HG02870 (cell line): ENCODE measurements around the gene CALD1.

Source experiments
- ATAC-seq: cut with Tn5 transposase; IDR thresholded peaks from one replicate; pipeline ENCODE4 v1.9.1; 2021; ENCODE audit warnings: mild to moderate bottlenecking, moderate library complexity; ENCODE audit not compliant: unreplicated experiment

CALD1 gene

GRCh38 chr7:134784251-134785049 is 5.0 kb downstream of the CALD1 start:
- ATAC-seq, result no peak

- no peak for ATAC-seq
Observed at GRCh38 chr7:134785842-134786241, 6.4 kb downstream of the CALD1 start.

- no peak for ATAC-seq
Observed at GRCh38 chr7:134787064-134787463, 7.6 kb downstream of the CALD1 start.

DNA sequence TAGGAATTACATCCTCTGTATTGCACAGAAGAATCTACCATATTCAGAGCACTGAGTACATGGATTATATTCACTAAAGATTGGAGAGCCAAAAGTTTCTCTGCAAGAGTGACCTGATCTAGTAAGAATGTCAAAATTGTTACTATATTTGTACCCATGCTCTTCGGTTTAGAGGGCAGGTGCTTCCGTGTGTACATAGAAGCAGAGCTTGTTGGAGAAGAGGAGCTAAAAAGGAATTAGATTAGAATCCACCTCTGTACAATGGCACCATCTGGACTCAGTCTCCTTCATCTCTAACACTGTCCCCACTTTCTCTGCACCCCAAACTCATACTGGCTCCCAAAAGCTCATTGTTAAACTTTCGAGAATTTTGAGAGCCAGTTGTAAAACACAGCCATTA is 8.3 kb downstream of the CALD1 start:
- no peak for ATAC-seq

GRCh38 chr7:134788191-134788590 is 8.8 kb downstream of the CALD1 start:
- no peak for ATAC-seq

DNA sequence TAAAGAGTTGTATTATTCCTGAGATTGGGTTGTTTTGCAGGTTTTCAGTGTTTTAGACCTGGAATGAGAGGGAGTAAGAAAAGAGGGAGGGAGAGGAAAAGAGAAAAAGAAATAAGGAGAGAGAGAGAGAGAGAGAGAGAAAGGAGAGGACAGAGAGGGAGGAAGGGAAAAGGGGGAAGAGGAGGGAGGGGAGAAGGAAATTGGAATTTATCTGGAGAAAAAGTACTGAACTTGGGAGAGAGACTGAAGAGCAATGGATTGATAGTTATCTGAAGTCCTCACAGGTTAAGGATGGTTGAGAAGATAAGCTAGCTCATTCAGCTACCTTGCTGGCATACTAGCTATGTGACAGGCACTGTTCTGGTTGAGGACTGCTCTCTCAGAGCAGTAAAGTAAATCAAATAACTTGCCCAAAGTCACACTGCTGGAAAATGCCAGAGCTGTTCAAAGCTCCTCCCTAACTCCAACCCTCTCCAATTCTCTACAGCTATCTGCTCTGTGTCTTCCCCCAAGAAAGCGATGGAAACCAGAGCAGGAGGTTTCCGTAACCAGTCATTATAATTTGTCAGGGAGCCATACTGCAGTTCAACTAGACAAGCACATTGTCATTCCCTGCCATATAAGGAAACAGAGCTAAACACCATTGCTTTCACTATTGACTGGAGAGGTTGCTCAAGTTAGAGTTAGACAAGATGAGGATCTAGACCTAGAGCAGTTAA is 10.7 kb downstream of the CALD1 start:
- no peak for ATAC-seq

GRCh38 chr7:134792968-134793367 is 13.5 kb downstream of the CALD1 start:
- no peak for ATAC-seq

DNA sequence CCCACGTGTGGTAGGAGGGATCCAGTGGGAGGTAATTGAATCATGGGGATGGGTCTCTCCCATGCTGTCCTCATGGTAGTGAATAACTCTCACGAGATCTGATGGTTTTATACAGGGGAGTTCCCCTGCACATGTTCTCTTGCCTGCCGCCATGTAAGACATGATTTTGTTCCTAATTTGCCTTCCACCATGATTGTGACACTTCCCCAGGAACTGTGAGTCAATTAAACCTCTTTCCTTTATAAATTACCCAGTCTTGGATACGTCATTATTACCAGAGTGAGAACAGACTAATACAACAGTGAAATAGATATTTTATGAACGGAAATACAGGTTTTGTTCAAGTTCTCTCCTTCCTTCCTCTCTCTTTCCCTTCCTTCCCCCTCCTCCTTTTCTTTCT is 15.8 kb downstream of the CALD1 start:
- ATAC-seq, result no peak

DNA sequence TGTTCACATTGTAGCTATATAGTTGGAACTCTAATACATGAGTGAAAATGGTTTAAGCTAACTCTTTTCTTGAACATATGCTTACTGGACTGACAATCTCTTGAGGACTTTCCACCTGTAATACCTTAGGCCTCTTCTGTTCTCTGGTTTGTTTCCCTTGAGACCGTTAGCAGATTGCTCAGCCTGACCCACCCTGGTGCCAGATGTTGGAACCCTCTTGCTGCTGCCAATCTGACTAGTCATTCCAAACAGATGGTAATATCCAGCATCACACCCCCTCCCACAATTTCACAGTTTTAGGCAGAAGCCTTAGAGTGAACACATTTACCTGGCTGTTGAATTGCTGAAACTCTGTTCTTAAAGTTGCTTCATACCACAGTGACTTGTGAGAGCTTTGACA is 18.7 kb downstream of the CALD1 start:
- ATAC-seq, result no peak

DNA sequence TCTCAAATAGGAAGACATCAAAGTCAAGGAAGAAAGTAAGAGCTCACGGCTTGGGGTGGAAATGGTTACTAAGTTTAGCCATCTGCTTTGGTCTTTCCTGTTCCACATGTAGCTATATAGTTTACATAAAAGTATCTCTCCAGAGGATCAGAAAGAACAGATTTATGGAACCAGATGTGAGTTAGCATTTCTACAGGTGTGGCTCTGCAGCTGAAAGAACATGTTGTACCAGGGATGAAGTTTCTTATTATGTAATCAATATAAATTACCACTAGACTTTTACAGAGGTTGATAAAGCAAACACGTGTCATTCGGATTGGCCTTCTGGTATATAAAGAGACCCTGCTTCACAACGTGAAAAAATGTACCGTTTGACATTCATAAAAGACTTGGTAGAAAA is 19.9 kb downstream of the CALD1 start:
- ATAC-seq, result no peak

DNA sequence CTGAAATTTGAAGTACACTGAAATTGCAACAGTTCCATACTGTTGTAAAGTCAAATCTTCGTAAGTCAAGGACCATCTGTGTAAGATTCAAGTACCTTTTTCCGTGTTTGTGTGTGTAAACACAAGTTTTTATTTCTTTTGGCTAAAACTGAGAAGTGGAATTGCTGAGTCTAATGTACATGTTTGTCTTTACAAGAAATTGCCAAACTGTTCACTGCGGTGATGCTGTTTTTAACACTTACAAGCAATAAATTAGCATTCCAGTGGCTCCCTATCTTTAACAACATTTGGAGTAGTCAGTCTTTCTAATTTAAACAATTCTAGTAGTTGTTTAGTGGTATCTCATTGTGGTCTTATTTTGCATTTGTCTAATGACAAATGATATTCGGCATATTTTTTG is 23.3 kb downstream of the CALD1 start:
- no peak for ATAC-seq

GRCh38 chr7:134804351-134804750 is 24.9 kb downstream of the CALD1 start:
- no peak for ATAC-seq

GRCh38 chr7:134804854-134805253 is 25.4 kb downstream of the CALD1 start:
- no peak for ATAC-seq

- no peak for ATAC-seq
Observed at GRCh38 chr7:134806197-134806596, 26.8 kb downstream of the CALD1 start.

- no peak for ATAC-seq
Observed at GRCh38 chr7:134809616-134810015, 30.2 kb downstream of the CALD1 start.

GRCh38 chr7:134811765-134812164 is 32.3 kb downstream of the CALD1 start:
- no peak for ATAC-seq

GRCh38 chr7:134813663-134814396 is 34.4 kb downstream of the CALD1 start:
- no peak for ATAC-seq

- no peak for ATAC-seq
Observed at GRCh38 chr7:134814730-134815364, 35.4 kb downstream of the CALD1 start.

DNA sequence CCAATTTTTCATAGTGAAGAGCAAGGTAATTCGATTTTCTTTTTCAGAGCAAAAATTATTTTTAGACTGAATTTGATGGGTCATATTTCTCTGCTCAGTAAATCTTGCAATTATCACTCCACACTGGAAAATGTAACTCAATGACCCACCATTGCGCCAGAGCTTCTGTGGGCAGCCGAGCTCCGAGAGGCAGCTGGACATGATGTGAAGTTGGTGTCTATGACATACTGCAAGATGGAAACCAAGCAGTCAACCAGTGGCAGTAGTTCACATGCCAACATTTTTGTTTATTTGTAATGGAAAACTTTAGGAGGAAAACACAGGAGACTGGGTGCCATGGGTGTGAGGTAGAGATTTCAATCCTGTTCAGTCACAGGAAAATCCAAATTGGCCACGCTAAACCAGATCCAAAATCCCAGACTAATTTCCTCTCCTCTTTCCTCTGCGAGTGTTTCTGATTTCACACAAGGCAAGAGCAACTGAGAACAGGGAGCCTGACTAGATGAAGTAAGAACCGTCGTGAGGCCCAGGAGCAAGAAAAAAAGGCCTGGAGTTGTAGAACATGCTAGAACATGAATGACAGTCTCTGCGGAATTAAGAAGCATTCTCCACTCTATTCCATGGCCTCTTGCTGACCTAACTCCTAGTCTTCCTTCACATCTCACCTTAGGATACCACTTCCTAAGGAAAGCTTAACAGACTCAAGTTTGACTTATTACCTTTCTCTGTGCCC is 39.3 kb downstream of the CALD1 start:
- no peak for ATAC-seq

DNA sequence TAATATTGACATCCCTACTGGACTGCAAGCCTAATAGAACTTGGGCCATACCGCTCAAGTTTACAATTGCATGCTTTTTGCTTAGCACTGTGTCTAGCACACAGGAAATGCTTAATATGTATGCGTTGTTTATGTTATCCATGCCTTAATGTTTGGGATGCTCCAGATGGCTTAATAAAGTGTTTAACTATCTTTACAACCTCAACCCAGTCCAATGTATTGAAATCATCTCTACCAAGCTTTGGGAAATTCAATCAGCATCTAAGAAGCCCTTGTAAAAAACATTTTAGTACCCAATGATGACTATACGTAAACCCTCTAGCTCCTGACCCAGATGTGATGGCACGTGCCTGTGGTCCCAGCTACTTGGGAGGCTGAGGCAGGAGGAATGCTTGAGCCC is 40.0 kb downstream of the CALD1 start:
- no peak for ATAC-seq

GRCh38 chr7:134820295-134820694 is 40.9 kb downstream of the CALD1 start:
- ATAC-seq, result no peak
